ENCODE results near the gene PXT1.
A peak's percentile ranks its signal among the peaks of the same experiment; 100 is the strongest.
"Not testable (repeated sequence)": the region's sequence is repeated elsewhere in the genome, so short reads cannot be mapped to it uniquely, and the experiment has no call there.

Gene PXT1

DNA sequence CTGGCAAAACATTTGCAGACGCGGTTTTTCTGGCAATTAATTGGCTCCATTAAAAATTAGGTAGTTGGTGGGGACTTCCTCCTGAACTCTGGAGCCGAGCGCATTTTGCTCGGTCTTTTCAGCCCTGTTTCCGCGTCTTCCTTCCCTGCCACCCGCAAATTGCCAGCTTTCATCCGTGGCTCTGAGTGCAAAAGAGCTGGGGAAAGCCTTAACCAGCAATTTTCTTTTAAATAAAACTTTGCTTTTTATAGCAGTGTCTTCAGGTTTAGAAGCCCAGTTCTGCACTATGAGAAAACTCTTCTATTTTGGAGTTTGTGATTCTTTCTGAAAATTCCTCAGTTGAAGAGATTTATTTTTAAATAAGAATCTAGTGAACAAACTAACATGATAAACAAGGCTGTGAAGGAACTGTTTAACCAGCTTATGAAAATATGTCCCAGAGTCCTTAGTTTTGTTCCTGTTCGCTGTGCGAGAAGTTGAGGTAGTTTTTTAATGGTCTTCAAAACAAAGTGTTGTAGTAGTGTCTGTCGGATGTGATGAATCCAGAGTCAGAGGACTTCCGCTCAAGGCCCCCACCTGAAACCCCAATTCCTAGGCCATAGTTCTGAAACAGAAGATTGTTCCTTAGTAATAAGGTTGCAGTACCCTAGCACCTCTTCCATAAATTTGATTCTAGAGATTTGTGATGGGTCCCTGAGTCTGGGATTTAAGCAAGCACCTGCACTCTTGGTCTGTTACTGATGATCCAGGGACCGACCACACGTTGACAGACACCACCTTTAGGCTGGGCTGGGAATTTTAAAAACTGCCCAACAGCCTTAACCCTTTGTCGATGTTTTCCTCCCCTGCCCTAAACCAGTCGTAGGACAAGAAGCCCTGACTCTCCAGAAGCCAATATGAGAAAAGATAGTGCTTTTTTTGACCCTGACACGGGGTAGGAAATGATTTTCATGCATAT lies 1.1 kb upstream of the PXT1 start:
- DNase-seq: no peak

DNA sequence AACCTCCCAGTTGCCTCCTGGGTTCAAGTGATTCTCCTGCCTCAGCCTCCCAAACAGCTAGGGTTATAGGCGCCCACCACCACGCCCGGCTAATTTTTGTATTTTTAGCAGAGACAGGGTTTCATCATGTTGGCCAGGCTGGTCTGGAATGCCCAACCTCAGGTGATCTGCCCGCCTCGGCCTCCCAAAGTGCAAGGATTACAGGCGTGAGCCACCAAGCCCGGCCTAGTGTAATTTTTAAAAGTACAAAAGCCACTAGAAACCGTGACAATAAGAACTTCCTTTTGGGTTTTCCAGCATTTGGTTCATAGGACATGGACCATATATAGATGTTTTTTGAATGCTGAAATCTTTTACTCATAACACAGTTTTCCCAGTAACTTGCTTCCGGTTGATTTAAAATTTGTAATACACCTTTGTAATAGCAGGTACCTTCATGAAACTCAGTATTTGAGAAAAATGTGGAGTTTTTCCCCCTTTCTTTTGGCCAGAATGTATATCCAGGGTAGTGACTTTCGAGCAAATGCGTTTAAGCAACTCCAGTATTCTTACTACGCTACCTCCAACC lies 467 bp downstream of the PXT1 start:
- DNase-seq: no peak

DNA sequence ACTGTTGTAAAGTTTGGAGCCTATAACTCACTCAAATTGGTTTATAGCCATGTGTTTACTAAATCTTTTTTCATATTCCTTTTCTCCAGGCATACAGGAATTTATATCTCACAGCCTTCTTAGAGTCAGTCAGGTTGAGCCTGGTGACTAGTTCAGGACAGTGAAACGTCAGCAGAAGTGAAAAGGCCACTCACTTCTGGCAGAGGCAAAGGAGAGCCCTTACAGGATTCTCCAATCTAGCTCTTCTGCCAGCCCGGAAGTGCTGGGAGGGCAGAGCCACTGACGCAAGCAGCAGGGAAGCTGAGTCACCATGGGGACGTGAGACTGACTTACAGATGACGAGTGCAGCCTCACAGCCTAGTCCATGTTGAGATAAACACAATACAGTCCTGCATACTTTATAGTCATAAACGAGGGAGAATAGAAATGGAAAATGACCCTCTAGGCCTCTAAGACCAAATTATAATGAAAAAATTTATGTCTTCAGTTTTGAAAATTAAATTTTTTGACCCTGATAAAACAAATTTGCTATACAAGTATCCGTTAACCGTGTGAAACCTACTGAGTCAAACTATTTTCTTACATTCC lies 1.3 kb downstream of the PXT1 start:
- no peak for DNase-seq

DNA sequence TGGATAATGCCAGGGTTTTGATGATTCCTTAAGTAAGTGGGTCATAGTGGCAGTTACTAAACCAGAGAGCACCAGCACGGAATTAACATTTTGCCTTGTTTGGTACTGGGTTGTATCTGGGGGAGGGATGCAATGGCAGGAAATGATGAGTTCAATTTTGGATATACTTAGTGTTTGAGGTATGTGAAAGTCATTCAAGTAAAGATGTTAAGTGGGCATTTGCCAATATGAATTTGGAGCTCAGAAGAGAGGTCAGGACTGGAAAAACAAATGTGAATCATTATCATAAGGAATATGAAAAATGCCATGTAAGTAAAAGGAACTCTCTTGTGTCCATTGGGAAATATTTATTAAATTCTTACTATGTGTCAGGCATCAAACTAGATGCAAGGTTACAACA lies 6.2 kb downstream of the PXT1 start:
- no peak for DNase-seq

DNA sequence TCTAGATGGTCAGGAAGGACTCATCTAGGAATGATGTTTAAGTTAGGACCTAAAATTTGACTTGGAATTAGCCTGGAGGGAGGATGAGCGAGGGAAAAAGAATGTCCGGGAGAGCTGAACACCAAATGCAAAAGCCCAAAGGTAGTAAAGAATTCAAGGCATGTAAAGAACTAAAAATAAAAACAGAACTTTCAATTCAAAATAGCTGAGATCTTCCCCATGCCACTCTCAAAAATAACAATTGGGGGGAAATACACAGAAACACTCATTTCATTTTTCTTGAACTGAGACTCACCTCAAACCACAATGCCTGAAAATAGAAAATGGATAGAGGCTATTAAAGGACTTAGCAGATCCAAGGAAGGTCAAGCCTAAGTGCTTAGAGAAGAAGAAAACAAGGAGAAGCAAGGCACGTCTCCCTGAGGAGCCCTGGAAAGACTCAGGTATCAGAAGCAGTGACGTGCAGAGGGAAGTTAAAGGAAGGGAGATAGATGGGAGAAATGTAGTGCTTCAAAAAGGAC lies 10.4 kb downstream of the PXT1 start:
- DNase-seq: no peak

DNA sequence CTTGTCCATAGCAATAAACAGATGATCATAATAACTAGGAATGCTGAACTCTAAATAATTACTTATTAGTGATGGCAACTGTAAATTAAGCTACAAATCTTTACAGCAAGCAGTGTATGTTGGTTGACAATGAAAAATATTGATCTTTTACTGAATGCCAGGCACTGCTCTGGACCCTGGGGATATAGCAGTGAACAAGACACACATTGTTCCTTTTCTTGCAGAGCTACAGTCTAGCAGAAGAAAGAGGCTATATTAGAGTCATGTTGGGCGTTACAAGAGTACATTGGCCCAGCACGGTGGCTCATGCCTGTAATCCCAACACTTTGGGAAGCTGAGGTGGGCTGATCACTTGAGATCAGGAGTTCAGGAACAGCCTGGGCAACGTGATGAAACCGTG lies 11.5 kb downstream of the PXT1 start:
- no peak for DNase-seq

DNA sequence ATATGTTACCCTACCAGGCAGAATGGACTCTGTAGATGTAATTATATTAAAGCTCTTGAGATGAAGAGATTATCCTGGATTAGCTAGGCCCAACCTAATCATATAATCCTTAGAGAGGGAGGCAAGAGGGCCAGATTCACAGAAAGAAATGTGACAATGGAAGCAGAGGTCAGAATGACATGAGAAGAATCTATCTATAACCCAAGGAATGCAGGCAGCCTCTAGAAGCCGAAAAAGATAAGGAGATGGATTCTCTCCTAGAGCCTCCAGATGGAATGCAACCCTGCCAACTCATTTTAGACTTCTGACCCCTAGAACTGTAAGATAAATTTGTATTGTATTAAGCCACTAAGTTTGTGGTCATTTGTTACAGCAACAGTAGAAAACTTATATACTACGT lies 12.3 kb downstream of the PXT1 start:
- DNase-seq: no peak

DNA sequence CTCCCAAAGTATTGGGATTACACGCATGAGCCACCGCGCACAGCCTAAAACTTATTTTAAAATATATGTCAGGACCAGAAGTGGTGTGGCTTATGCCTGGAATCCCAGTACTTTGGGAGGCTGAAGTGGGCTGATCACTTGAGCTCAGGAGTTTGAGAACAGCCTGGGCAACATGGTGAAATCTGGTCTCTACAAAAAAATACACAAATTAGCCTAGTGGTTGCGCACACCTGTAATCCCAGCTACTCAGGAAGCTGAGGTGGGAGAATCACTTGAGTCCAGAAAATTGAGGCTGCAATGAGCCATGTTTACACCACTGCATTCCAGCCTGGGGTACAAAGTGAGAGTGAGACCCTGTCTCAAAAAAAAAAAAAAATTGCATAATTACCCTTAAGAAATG lies 13.7 kb downstream of the PXT1 start:
- no peak for DNase-seq

DNA sequence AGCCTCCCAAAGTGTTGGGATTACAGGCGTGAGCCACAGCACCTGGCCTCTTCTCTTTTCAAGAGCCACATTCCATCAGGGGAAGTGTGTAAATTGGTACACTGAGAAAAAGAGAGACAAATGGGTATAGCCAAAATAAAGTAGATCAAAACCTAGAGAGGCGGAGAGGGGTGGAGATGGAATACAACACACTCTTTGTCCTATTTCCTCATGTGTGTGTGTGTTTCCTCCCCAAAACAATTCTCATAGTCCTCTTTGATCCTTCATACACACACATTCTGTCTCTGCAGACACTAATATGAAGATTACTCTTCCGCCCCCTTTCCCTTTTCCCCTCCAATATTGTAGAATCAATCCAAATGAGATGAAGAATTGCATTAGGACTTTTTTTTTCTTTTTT lies 16.0 kb downstream of the PXT1 start:
- DNase-seq: no peak

DNA sequence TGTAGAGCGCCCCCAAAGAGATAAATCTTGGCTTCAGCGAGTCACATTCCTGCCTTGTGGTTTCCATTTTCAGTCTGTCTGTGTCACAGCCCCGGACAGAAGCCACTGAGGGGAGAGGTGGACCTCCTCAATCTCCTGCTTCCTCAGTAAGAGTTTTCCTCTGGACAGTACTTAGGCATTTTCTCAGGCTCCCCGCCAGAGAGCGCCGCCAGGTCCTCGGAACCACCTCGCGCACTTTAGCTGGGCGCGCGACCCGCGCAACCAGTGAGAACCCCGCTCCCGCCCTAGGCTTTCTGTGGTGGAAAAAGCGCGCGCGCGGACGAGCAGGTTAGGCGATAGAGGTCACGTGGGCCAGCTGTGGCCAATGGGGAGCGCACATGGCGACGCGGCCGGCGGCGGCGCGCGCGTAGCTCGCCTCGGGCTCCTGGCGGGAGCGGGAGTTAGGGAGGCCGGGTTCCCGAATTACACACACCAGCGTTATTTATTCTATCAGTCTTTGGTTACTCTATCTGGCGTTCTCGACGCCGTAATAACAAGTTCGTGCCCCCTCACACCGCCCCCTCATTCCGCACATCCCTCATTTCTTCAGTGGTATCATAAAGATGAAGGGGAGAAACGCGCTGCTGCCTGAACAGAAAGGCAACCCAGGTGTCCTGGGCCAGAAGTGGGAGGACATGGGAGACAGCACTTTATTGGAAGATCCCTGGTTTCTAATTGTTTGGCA lies 19.4 kb downstream of the PXT1 start:
- peak; percentile 92 for DNase-seq

DNA sequence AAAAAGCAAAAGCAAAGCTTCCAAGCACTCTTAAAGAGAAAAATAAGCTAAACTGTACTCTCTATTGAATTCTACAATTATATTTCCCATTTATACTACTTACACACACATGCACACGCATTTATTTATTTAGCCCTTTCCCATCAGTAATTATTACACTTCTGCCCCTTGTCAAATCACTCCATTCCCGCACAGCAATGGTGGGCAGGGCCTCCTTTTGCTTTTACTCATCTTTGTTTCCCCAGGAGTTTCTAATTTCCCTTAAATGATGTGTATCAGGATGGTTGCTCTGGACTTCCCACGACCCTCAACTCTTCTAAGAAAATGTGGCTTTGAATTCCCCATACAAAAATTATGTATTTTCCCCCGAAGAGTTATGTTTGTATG lies 19.9 kb downstream of the PXT1 start:
- DNase-seq: no peak

DNA sequence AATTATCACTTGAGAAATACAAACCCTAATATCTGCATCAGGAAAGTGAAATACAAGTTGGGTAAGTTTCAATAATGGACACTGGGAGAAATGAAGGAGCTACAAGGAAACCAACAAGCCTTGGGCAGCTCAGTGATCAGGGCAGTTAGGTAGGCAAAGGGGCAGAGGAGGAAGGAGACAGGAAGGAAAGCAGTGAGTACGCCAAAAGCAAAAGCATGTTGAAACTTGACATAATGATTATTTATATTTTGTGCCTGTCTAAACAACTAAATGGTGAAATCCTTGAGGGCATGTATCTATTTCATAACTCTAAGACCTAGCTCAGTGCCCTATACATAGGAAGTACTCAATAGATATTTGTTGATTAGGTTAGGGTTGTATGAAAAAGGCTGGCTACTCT lies 23.3 kb downstream of the PXT1 start:
- DNase-seq: no peak

DNA sequence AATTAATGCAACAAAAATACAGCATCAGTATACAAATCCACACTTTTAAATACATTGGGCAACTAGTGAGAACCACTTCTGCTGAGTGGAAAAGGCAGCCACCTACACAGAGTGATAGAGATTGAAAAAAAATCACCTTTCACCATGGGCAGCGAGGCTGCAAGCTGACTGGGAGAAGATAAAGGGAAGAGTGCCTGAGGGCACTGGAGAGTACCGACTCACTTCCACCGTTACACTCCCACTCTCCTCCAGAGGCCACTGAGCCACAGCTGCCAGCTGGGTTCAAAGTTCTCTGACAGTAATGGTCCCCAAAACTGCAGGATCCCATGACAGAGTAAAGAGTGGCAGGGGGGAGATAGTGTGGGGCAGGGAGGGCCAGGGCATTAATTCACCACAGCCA lies 24.1 kb downstream of the PXT1 start:
- no peak for DNase-seq

DNA sequence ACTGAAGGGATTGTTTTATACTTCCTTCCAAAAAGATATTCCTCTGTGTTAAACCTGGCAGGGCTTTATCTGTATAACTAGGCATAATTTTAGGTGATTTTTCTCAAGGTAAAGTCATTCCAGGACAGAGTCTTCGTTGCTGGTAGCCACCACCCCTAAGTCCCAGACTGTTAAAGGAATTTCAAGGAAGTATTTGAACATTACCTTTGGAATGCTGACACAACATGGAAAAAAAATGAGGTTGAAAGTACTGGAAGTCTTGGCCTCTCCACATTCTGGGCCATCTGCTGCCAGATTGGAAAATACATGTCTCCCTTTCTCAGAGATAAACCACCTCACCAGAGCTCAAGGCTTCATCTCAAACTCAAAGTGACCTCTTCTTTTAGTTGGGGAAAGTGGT lies 28.2 kb downstream of the PXT1 start:
- DNase-seq: no peak

DNA sequence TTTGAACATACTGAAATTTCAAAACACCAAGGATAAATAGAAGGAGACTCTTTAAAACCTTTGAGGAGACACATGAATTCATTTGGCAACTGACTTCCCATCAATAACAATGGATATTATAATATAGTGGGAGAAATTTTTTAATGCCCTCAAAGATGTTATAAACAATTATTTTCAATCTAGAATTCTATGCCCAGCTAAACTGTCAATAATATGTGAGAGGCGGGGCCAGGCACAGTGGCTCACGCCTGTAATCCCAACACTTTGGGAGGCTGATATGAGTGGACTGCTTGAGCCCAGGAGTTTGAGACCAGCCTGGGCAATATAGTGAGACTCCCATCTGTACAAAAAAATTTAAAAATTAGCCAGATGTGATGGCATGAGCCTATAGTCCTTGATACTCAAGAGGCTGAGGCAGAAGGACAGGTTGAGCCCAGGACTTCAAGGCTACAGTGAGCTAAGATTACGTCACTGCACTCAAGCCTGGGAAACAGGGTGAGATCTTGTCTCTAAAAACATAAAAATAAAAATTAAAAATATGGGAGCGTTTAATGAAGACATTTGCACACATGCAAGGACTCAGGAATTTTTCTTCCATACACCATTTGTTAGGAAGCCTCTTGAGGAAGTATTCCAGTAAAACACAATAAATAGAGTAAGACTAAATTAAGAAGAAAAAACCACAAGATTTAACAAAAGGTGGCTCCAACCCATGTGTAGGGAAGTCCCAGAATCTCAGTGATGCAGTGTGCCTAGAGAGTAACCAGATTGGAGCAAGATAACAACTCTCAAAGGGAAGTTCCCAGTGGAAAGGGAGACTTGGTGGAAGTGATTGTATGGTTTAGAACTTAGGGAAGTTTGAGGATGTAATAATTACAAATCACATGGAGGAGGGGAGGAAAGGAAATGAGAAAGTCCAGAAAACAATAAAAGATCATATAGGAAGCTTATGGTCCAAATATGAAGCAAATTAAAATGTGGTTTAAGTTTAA lies 28.9 kb downstream of the PXT1 start:
- no peak for DNase-seq

DNA sequence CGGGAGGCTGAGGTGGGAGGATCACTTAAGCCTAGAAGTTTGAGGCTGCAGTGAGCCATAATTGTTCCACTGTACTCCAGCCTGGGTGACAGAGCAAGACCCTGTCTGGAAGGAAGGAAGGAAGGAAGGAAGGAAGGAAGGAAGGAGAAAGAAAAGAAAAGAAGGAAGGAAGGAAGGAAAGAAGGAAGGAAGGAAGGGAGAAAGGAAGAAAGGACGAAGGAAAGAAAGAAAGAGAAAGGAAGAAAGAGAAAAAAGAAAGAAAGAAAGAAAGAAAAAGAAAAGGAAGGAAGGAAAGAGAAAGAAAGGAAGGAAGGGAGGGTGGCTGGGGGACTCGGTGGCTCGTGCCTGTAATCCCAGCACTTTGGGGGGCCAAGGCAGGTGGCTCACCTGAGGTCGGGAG lies 32.9 kb downstream of the PXT1 start:
- not testable (repeated sequence) for DNase-seq

DNA sequence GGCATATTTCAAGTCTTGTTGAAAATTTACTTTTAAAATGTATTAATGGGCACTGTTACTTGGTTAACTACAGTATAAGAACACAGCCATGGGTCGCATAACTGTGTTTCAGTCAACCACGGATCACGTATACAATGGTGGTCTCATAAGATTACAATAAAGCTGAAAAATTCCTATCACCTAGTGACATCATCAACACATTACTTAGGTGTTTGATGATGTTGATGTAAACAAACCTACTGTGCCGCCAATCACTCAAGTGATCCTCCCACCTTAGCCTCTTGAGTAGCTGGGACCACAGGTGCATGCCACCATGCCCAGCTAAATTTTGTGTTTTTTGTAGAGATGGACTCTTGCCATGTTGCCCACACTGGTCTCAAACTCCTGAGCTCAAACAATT lies 38.5 kb downstream of the PXT1 start:
- DNase-seq: no peak

DNA sequence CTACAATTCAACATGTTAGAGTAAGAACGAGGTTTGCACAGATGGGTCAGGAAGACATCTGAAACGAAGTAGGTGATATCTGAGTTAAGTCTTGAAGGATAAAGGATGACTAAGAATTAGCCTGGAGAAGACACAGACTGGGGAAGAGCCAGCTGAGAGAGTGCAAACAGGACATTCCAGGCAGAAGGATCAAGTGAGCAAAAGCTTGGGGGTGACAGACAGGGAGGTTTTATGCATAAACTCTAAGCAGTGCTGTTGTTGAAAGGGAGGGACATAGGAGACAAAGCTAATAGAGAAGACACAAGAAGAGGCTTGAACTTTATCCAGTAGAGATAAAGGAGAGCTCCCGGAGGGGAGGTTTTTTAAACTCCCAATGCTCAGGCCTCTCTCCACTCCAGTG lies 40.2 kb downstream of the PXT1 start:
- no peak for DNase-seq

DNA sequence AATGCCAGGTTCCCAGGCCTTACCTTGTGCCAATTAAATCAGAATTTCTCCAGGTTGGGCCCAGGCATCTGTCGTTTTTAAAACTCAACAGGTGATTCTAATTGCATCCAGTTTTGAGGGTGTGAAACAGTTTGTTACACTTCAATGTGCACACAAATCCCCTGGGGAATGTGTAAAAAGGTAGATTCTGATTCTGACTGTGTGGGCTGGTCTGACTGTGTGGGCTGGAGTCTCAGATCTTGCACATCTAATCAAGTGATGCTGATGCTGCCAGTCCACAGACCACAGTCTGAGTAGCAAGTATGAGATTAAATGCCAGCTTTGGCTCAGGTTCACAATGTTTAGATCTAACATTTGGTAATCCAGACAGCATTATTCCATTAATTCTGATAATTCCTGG lies 42.7 kb downstream of the PXT1 start:
- no peak for DNase-seq

DNA sequence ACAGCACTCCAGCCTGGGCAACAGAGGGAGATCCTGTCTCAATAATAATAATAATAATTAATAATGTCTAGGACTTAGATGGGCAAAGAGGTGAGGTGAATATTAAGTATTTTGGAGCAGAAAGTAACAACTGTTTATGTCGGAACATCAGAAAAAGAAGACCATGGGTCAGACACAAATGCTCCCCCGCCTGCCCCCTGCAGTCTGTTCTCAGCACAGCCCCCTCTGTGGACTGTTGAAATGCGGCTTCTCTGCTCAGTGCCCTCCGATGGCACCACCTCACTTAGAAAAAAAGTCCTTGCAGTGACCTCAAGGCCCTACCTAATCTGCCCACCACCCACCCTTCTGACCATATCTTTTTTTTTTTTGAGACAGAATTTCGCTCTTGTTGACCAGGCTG lies 50.0 kb downstream of the PXT1 start:
- DNase-seq: no peak

DNA sequence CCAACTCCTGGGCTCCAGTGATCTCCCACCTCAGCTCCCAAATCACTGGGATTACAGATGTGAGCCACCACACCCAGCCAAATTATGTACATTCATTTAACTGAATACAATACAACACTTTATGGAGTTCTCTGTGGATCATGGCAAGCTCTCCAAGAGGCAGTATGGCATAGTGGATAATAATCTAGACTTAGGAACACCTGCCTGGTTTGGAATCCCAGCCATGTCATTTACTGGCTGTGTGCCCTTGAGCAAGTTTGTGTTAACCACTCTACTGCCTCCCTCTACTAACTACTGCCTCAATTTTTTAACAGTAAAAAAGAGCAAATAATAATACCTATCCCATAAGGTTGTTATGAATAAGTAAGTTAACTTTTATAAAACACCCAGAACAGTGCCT lies 53.3 kb downstream of the PXT1 start:
- DNase-seq: no peak
